K562 (cell line): Measurements from ENCODE around the gene MYRIP. TPM values are rescaled to one million over a fixed set of nuclear protein-coding genes. Genes with fewer than 3 reads are reported as not detected.

Source experiments
- MGA ChIP-seq: fragments of 450-650 bp; IDR thresholded peaks from 2 replicates; pipeline ENCODE4 v1.6.1; 2016; ENCODE audit warnings: mild to moderate bottlenecking, moderate library complexity
- PRMT5 ChIP-seq: sonication (generic); formaldehyde crosslinking; IDR thresholded peaks from 2 replicates; pipeline ENCODE4 v1.5.0; 2020; ENCODE audit warnings: missing genetic modification reagents
- polyA plus RNA-seq, 8 experiments: library from polyadenylated mRNA; depleted of rRNA in 4 of 8; stranded (reverse) in 5 of 8; unstranded in 3 of 8; fragments of >200 nt; fragmentation: Nextera tagmentation in 2 of 8; fragmentation: Illumina TruSeq in 1 of 8; extraction: Ambion mirVana in 2 of 8; extraction: Trizol in 1 of 8; gene quantifications; 2 replicates each; pipeline versions ENCODE4 v1.2.1 to v1.2.3, GENCODE V29; 2011 to 2014; ENCODE audit warnings: inconsistent platforms in 1 of 8, missing spikeins in 1 of 8
- total RNA-seq, 7 experiments: library from RNA; depleted of rRNA in 6 of 7; stranded (reverse); fragments of >200 nt in 6 of 7; fragmentation: Illumina TruSeq in 2 of 7; extraction: Trizol in 2 of 7; gene quantifications; 2 replicates each; pipeline versions ENCODE4 v1.2.1 to v1.2.3, GENCODE V29; 2011 to 2021; ENCODE audit warnings: low replicate concordance in 1 of 7

Gene MYRIP
- total and polyA plus RNA-seq, 9 of the 15 experiments (the other 6 are each of a cell fraction or from before 2014, with no cell fraction given) = 0.03 to 0.12 TPM; not detected in 7

- TF ChIP-seq MGA (no peak), PRMT5 (CRISPR knock-in tag) (no peak)
- TF ChIP-seq, all 486 proteins: peak for 0
Measured at GRCh38 chr3:40258064-40258463, 448.7 kb downstream of the MYRIP start (continued).
